T-helper 2 cell (primary cell): ENCODE data around the gene EMD.

Source experiments
- DNase-seq, 5 experiments: peaks; one replicate each; pipeline versions ENCODE4 v3.0.0 to v3.0.0-alpha.2; 2012 to 2022

Gene EMD

GRCh38 chrX:154355776-154356140 lies 23.3 kb upstream of the EMD start:
- no peak for DNase-seq

DNA sequence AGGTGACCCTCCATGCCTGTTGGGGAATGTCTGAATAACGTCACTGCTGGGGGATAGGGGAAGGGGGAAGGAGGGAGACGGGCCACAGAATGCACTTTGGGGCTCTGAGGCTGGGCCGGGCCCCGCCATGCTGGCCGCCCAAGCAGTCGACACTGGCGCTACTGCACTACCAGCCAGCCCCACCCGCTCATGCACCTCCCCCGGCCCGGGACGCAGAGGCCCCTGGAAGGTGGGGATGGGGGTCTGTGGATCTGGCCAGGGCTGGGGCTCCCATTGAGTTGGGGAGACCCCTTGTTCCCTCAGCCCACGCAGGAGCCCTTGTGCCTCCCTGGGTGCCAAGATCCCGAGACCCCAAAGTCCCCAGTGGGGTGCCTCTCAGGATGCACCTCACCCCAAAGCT lies 22.5 kb upstream of the EMD start:
- DNase-seq = no peak

GRCh38 chrX:154357205-154357604 lies 21.9 kb upstream of the EMD start:
- DNase-seq = no peak

- no peak for DNase-seq
These were observed 21.1 kb upstream of the EMD start for GRCh38 chrX:154358011-154358410.

- no peak for DNase-seq
These were observed 20.3 kb upstream of the EMD start for GRCh38 chrX:154358829-154359228.

GRCh38 chrX:154359362-154360154 lies 19.5 kb upstream of the EMD start:
- DNase-seq = no peak

DNA sequence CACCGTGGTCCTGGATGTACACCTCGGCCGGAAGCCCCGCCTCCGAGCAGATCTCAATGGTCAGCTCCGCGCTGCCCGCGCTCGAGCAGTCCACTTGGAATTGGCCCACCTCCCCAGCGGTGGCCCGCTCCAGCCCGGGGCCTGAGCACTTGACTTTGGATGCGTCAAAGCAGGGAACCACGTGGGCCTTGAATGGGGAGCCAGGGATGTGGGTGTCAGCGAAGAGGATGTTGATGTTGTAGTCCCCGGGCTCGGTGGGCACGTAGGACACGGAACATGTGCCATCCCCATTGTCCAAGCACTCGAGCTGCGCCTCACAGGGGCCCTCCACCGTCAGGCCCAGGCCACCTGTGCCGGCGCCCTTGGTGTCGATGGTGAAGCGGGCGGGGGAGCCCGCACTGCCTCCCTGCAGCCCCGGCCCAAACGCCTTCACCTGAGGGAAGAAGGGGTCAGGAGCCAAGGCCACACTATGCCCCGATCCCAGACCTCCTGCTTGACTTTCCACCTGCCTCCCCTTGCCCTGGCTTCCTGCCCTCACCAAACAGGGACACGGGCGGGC lies 18.9 kb upstream of the EMD start:
- DNase-seq = no peak

DNA sequence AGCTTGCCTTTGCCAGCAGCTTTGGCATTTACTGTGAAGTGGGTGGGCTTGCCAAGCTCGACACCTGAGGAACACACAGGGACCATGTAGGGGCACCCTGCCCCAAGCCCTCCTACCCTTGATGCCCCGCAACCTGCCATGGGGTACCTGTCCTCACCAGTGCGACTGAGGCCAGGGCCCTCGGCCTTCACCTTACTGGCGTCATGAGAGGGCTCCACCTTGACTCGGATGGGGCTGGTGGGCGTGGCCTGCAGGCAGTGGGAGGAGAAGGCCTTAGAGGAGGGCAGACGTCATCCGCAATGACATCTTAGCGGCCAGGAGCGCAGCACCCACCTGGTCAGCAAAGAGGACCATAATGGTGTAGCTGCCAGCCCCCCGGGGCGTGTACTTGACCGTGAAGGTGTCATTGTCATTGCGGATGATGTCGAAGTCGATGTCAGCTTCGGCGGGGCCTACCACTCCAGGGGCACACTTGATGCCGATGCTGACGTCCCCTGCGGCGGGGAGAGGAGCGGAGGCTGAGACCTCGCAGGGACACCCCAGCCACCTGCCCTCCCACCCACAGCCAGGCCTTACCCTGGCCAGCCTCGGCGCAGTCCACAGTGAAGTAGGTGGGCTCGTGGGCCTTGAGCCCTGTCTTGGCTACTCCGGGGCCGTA lies 16.9 kb upstream of the EMD start:
- no peak for DNase-seq

GRCh38 chrX:154363706-154364439 lies 15.2 kb upstream of the EMD start:
- no peak for DNase-seq

DNA sequence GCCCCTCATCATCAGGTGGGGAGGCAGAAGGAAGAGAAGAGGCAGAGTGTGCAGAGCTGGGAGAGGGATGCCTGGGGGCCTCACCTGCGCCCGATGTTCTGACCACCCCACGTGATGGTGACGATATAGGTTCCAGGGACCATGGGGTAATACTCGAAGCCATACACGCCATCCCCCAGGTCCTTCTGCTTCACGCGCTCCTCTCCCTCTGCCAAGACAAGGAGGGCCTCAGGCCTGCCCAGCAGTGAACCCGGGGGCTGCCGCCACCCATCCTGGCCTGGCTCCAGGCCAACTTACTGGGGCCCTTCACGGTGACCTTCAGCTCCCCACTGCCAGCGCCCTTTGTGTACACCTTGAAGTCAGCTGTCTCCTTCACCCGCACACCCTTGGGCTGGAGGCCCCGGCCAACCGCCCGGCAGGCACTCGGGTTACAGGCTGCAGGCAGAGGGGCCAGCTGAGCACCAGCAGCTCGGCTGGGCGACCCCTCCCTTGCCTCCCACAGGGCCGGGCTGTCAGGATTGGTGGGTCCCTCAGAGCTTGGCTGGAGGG lies 14.0 kb upstream of the EMD start:
- DNase-seq = no peak

- DNase-seq = no peak
These were observed 13.0 kb upstream of the EMD start for GRCh38 chrX:154365997-154366665.

DNA sequence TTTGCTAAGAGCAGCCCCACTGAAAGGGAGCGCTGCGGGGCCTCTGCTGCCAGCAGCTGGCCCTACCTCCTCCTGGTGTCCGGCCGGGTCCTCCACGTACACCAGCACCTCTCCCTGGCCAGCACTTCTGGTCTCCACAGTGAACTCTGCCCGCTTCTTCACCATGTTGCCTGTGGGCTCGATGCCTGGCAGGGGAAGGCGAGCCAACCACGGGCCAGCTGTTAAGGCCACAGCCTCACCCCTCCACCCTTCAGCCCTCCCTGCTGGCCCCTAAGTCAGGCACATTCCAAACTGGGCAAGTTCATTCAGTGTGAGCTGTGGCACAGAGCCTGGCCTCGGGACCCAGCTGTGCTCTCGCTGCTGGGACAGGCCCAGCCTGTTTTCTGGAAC lies 12.4 kb upstream of the EMD start:
- DNase-seq = no peak

DNA sequence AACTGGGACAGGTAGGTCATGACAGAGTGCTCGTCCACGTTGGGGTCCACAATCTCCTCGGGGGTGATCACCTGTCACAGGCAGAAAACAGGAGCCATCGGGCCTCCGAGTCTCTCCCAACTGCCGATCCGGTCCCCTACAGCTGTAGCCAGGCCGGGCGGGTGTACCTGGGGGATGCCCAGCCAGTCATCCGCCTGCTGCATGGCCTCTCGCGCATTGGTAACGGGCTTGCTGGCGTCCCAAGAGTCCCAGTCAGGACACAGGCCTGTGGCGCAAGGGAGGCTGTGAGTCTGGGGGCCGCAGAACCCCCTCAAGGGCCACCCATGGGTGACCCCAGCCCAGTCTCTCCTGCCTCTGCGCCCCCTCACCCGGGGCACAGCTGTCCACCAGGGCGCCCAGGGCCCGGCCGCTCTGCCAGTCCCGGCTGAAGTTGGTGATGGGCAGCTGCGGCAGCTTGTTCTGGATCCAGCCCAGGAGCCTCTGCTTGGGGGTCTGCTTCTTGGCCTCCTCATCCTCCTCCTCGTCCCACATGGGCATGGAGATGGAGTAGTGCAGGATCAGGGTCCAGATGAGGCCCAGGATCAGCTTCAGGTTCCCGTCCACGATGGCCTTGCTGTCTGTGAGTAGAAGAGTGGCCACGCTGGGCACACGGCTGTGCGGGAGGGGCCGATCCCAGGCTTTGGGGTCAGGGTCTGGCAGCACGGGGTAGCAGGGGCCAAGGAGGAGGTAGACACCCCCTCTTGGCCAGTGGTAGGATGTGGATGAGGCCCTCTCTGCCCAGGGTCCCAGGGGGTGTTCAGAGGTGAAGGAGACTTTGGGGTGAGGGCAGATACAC lies 11.4 kb upstream of the EMD start:
- no peak for DNase-seq

DNA sequence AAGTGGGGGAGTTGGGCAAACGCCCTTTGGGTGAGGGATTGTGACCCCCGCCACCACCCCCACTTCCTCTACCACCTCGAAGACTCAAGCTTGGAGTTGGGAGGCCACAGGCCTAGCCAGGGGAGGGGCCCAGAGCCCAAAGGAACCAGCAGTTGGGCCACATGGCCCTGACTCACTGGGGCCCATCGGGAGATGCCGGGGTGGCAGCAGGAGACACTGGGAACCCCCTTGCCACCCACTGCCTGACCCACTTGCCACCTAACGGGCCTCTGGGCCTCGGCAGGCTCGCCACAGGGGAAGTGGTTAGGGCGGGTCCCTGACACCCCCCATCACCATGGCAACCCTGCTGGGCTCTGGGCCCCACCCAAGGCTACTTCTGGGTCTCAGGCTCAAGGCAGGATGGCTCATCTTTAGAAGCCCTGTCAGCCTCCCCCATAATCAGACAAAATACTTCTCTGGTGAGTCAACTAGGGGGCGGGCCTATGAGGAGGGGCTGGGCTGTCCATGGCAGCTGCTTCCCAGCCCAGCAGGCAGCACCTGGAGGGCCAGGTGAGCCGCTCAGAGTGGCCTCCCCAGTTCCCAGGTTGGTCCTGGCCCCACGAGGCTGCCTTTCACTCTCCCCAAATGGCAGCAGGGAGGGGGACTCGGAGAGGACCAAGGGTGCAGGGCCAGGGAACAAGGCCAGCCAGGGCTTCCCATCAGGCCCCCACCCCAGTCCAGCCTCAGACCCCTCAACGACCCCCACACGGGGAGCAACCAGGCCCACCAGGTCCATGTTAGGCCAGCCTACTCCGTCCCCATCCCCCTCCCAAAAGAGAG lies 10.3 kb upstream of the EMD start:
- peak; percentile 60 to 99 (median 84) for DNase-seq

DNA sequence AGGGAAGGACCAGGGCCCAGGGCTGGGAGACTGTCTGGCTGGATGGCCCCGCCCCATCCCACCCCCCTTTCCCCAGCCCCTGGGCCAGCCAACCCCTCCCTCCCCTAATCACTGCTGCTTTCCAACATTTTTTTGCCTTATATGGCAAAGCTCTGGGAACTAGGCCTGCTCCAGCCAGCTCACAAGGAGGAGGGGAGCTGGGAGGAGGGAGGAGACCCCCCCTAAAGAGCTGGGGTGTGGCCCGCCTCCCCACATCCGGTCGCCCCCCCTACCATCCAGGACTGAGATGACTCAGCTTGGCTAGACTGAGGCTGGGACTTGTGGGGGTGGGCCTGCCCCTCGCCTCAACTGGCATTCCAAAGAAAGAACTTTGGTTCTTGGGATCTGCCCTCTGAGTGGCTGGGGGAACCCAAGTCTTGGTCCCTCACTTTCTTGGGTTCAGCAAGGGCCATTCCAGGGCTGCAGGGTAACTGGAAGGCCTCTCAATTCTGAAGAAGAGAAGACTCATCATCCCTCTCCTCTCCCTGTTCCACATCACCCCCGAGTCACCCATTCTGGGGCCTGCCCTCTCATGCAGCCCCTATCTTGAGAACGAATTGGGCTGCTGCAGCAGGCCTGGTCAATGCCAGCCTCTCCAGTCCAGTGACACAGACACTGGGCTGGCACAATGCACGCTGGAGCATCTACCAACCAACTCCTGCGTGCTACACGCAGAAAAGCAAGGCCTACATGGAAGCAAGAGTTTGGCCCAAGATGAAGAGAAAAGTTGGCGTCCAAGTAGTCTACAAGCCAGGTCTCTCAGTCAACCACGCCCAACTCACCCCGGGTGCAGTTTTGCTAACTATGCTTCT lies 9.4 kb upstream of the EMD start:
- DNase-seq = peak; percentile 44 to 84 (median 68)

- DNase-seq = no peak
These were observed 8.6 kb upstream of the EMD start for GRCh38 chrX:154370300-154371016.

DNA sequence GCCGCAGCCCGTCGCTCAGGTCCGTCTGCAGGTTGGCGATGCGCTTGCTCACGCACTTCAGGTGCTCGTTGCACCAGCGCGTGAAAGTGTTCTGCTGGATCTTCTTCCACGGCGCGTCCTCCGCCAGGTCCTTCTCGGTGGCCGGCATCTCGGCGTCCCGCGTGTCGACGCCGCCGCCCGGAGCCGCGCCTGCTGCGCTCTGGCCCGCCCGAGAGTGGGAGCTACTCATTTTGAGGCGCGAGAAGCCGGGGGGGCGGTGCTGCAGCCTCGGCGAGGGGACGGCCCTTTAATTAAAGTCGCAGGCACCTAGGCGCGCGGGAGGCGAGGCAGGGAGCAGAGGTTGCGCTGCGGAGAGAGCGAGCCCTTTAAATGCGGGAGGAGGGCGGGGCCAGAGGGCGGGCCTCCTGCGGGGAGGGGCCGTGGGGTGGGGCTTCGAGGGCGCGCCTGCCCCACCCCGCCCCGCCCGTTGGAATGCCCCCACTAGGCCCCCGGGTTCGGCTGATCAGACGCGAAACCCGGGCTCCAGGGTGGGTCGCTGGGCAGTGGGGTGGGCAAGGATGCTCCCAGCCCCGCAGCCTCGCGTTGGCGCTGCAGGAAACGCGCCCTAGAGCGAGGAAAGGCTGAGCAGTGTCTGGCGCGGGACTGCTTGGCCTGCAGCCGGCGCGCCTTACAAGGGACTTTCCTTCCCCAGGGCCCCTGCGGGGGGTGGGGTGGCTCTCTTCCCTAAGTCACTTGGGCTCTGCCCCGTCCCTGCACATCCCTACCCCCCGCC lies 7.9 kb upstream of the EMD start:
- peak; percentile 76 to 96 (median 88) for DNase-seq

DNA sequence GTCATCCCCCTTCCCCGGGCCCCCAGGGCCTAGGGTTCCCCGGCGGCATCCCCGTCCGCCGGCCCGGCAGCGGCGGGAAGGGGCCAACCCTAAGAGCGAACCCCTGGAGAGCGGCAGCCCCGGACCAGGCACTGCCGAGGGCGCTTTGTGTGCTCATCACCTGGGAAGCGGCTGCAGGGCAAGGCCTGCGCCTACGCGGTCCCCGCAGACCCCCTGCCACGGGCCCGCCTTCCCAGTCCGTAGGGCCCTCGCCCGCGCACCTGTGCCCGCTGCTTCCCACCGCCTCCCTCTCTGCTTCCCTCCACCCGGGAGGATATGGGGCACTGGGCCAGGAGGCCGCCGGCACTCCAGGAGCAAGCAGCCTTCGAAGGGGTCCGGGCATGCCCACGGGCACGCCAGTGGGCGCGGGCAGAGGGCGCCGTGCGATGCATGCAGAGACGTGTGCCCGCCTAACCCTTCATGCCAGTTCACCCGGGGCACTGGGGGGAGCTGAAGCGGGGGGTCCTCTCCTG lies 7.2 kb upstream of the EMD start:
- DNase-seq = no peak
